ENCODE results near the gene CCDC148.

DNA sequence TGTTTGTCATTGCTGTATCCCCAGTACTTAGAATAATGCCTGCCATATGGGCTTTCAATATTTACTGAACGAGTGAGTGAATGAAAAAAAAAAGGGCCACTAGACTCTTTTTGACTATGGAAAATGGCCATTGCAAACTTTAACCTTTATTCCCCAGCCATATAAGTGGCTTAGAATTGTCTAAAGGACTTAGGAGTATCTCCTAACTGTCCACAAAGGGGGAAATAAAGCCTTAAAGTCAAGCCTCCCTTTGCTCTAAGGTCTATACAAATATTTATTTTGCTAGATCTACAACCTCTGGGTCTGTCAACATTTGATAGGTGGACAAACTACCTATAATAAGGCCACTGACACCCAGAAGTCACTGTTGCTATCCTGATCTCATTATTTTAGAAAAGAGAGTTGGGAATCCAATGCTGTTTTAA, 329.2 kb downstream of the CCDC148 start:
- TF ChIP-seq, protein P1, sequence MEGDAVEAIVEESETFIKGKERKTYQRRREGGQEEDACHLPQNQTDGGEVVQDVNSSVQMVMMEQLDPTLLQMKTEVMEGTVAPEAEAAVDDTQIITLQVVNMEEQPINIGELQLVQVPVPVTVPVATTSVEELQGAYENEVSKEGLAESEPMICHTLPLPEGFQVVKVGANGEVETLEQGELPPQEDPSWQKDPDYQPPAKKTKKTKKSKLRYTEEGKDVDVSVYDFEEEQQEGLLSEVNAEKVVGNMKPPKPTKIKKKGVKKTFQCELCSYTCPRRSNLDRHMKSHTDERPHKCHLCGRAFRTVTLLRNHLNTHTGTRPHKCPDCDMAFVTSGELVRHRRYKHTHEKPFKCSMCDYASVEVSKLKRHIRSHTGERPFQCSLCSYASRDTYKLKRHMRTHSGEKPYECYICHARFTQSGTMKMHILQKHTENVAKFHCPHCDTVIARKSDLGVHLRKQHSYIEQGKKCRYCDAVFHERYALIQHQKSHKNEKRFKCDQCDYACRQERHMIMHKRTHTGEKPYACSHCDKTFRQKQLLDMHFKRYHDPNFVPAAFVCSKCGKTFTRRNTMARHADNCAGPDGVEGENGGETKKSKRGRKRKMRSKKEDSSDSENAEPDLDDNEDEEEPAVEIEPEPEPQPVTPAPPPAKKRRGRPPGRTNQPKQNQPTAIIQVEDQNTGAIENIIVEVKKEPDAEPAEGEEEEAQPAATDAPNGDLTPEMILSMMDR (IDR thresholded peaks at IDR 0.05; ENCODE audit: low read depth, low read length), result no peak
- TF ChIP-seq MYC (IDR thresholded peaks at IDR 0.05; ENCODE audit: low read depth, low read length), result no peak

Measured in NB4 (cell line).